ENCODE measurements around the gene SRRM5. TPM values are rescaled to one million over a fixed set of nuclear protein-coding genes. Genes with fewer than 3 reads are reported as not detected.

The SRRM5 gene
- total RNA-seq, 1 experiment from 2014 or later: 0.62 TPM

- no peak overlapping the region for H3K27ac ChIP-seq (ENCODE audit: low read depth, low read length, poor library complexity, severe bottlenecking)
- peaks cover 6% of the 10 kb centered on the region for H3K36me3 ChIP-seq (ENCODE audit: insufficient read depth, low read length, poor library complexity, severe bottlenecking)
- no peak for DNase-seq (ENCODE audit: low spot score)
- CTCF ChIA-PET: no interaction called here
- POLR2A ChIA-PET (ENCODE audit: low non-redundant PET): no interaction called here
- BruUV-seq (replicated peaks): no TSS peak
- no peak overlapping the region for H3K4me3 ChIP-seq (ENCODE audit: low read depth, low read length, poor library complexity, severe bottlenecking)
- TF ChIP-seq CTCF (conservative IDR thresholded peaks at IDR 0.05; ENCODE audit: low read depth, low read length): no peak
- no peak for TF ChIP-seq EZH2 (IDR thresholded peaks at IDR 0.05; ENCODE audit: borderline replicate concordance, low read depth, low read length, poor library complexity, severe bottlenecking)
- peaks cover 9% of the 10 kb centered on the region for H3K4me1 ChIP-seq (ENCODE audit: insufficient read depth, low read length, poor library complexity, severe bottlenecking)
- H3K27me3 ChIP-seq (replicated peaks; ENCODE audit: insufficient read depth, low read depth, low read length, poor library complexity): no peaks in the 10 kb centered on the region
- intact Hi-C loops (cut with micrococcal nuclease; ENCODE audit: unreplicated experiment): no loop called here
- H3K9me3 ChIP-seq (ENCODE audit: low read depth, low read length, poor library complexity, severe bottlenecking): no peaks in the 10 kb centered on the region
These were observed 12.2 kb downstream of the SRRM5 start for GRCh38 chr19:43623889-43624670.

- DNase-seq (ENCODE audit: low spot score): no peak
- ChIA-PET CTCF (no interaction called here), POLR2A (ENCODE audit: low non-redundant PET) (no interaction called here)
- Histone ChIP-seq H3K4me3 (ENCODE audit: low read depth, low read length, poor library complexity, severe bottlenecking) (no peak overlapping the region), H3K4me1 (ENCODE audit: insufficient read depth, low read length, poor library complexity, severe bottlenecking) (peaks cover 9% of the 10 kb centered on the region), H3K36me3 (ENCODE audit: insufficient read depth, low read length, poor library complexity, severe bottlenecking) (peaks cover 6% of the 10 kb centered on the region), H3K9me3 (ENCODE audit: low read depth, low read length, poor library complexity, severe bottlenecking) (no peaks in the 10 kb centered on the region), H3K27ac (ENCODE audit: low read depth, low read length, poor library complexity, severe bottlenecking) (no peak overlapping the region), H3K27me3 (replicated peaks; ENCODE audit: insufficient read depth, low read depth, low read length, poor library complexity) (no peaks in the 10 kb centered on the region)
- intact Hi-C loops (cut with micrococcal nuclease; ENCODE audit: unreplicated experiment): no loop called here
- BruUV-seq (replicated peaks): no TSS peak
- no peak for TF ChIP-seq EZH2 (IDR thresholded peaks at IDR 0.05; ENCODE audit: borderline replicate concordance, low read depth, low read length, poor library complexity, severe bottlenecking)
- TF ChIP-seq CTCF (conservative IDR thresholded peaks at IDR 0.05; ENCODE audit: low read depth, low read length): no peak
These were observed 13.0 kb downstream of the SRRM5 start for GRCh38 chr19:43624933-43625332.

GRCh38 chr19:43625918-43626579, 14.2 kb downstream of the SRRM5 start:
- no peak overlapping the region for H3K27ac ChIP-seq (ENCODE audit: low read depth, low read length, poor library complexity, severe bottlenecking)
- H3K27me3 ChIP-seq (replicated peaks; ENCODE audit: insufficient read depth, low read depth, low read length, poor library complexity): no peaks in the 10 kb centered on the region
- H3K4me1 ChIP-seq (ENCODE audit: insufficient read depth, low read length, poor library complexity, severe bottlenecking): no peaks in the 10 kb centered on the region
- BruUV-seq (replicated peaks): no TSS peak
- ChIA-PET POLR2A (ENCODE audit: low non-redundant PET) (no interaction called here), CTCF (interaction anchor here (0.5 kb wide), 1 partner anchor 140 kb away, joined by 3 read pairs; no protein-coding TSS in a partner anchor)
- intact Hi-C loops (cut with micrococcal nuclease; ENCODE audit: unreplicated experiment): no loop called here
- no peak overlapping the region for H3K4me3 ChIP-seq (ENCODE audit: low read depth, low read length, poor library complexity, severe bottlenecking)
- H3K36me3 ChIP-seq (ENCODE audit: insufficient read depth, low read length, poor library complexity, severe bottlenecking): peaks cover 6% of the 10 kb centered on the region
- DNase-seq (ENCODE audit: low spot score): peak; percentile 40
- H3K9me3 ChIP-seq (ENCODE audit: low read depth, low read length, poor library complexity, severe bottlenecking): no peaks in the 10 kb centered on the region
- TF ChIP-seq EZH2 (IDR thresholded peaks at IDR 0.05; ENCODE audit: borderline replicate concordance, low read depth, low read length, poor library complexity, severe bottlenecking) (no peak), CTCF (conservative IDR thresholded peaks at IDR 0.05; ENCODE audit: low read depth, low read length) (no peak)
